Endothelial cell of umbilical vein (primary cell): ENCODE data around the gene ALDOA.

Source experiments
- CTCF ChIP-seq, 2 donors: IDR thresholded peaks; 1 replicate in 1 of 2; 2 replicates in 1 of 2; pipeline ENCODE4 v1.5.1; 2011; ENCODE audit warnings: low read length in 2 of 2, mild to moderate bottlenecking in 2 of 2, moderate library complexity in 2 of 2, control low read depth in 1 of 2, inconsistent platforms in 1 of 2, low read depth in 1 of 2; ENCODE audit not compliant: insufficient read depth in 1 of 2; ENCODE audit errors: extremely low read depth in 1 of 2
- JUN ChIP-seq: IDR thresholded peaks from 2 replicates; pipeline ENCODE4 v1.6.1; 2011; ENCODE audit warnings: borderline replicate concordance, low read depth; ENCODE audit not compliant: insufficient read length, insufficient read depth
- POLR2A ChIP-seq: IDR thresholded peaks from 2 replicates; pipeline ENCODE4 v1.6.1; 2012; ENCODE audit warnings: low read depth, mild to moderate bottlenecking, control low read depth, low read length

- no peak for TF ChIP-seq CTCF (IDR thresholded peaks at IDR 0.05; ENCODE audit: extremely low read depth in 1 of 2, insufficient read depth in 1 of 2, low read depth in 1 of 2, low read length in 2 of 2)
- no peak for TF ChIP-seq JUN
- TF ChIP-seq POLR2A: no peak
Observed at GRCh38 chr16:30064729-30065101, 845 bp upstream of the ALDOA start.
